HEK293T (cell line): Measurements from ENCODE around the gene KCTD10.

Source experiments
- FOXK2 ChIP-seq: fragments of 450-650 bp; IDR thresholded peaks from 2 replicates; pipeline ENCODE4 v1.6.1; 2016; ENCODE audit warnings: mild to moderate bottlenecking
- SP1 ChIP-seq: fragments of 450-650 bp; IDR thresholded peaks from 2 replicates; pipeline ENCODE4 v1.6.1; 2017
- SUZ12 ChIP-seq: fragments of 450-650 bp; IDR thresholded peaks from 2 replicates; pipeline ENCODE4 v1.6.1; 2016; ENCODE audit warnings: mild to moderate bottlenecking

GRCh38 chr12:109464642-109465351 is 12.3 kb downstream of the KCTD10 start:
- TF ChIP-seq FOXK2 (no peak), SP1 (no peak), SUZ12 (no peak)
